GM12892 (cell line): ENCODE data around the gene ATP1B2.

ENCODE experiments used
- DNase-seq: peaks from one replicate; pipeline ENCODE4 v3.0.0; 2011; ENCODE audit not compliant: insufficient read length
- FAIRE-seq: peaks from 2 replicates; lab custom pipeline; 2011; peaks lifted over from hg19 to GRCh38; lab: Jason Lieb, UNC
- POLR2A ChIP-seq: IDR thresholded peaks from 2 replicates; pipeline ENCODE4 v1.6.1; 2011; ENCODE audit warnings: low read depth, low read length, control low read depth
- POLR2AphosphoS5 ChIP-seq: IDR thresholded peaks from 2 replicates; pipeline ENCODE4 v1.6.1; 2011; ENCODE audit warnings: low read depth, low read length, control low read depth
- TAF1 ChIP-seq: IDR thresholded peaks from 2 replicates; pipeline ENCODE4 v1.6.1; 2011; ENCODE audit warnings: low read depth, mild to moderate bottlenecking, control low read depth, low read length, borderline replicate concordance

ATP1B2 gene

DNA sequence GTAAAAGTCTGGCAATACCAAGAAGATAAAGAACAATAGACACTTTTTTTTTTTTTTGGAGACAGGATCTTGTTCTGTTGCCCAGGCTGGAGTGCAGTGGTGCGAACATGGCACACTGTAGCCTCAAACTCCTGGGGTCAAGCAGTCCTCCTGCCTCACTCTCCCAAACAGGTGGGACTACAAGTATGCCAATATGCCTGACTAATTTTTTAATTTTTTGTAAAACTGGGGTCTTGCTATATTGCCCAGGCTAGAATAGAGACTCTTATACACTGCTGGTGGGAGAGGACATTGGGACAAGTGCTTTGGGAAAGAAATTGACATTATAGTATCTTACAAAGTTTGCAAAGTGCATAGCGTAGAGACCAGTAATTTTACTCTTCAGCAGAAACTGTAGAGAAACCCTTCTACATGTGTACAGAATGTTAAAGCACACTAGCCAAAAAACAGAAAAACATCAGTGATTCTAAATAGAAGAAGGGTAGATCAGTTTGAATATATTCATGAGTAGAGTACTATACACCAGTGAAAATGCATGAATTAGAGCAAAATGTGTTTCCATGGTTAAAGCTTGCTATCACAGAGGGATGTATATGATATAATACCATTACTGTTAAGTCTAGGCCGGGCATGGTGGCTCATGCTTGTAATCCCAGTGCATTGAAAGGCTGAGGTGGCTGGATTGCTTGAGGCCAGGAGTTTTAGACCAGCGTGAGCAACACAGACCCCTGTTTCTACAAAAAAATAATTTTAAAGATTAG, 47.3 kb downstream of the ATP1B2 start:
- FAIRE-seq = no peak
- no peak for DNase-seq
- no peak for TF ChIP-seq TAF1
- TF ChIP-seq POLR2AphosphoS5 = no peak
- TF ChIP-seq POLR2A = no peak

DNA sequence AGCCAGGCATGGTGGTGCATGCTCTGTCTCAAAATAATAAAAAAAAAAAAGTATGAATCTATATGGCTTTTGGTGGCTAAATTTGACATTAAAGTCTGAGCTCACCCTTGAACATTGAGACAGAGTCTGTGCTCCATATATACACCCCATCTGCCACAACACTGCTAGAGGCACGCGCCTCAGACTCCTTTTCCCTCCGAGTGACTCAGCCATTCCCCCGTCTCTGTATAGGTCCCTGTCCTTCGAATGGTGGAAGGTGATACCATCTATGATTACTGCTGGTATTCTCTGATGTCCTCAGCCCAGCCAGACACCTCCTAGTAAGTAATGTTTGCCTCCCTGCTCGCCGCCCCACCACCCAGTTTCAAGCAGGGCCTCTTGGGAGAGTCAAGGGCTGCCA, 49.8 kb downstream of the ATP1B2 start:
- TF ChIP-seq POLR2AphosphoS5 (no peak), POLR2A (no peak), TAF1 (no peak)
- no peak for FAIRE-seq

DNA sequence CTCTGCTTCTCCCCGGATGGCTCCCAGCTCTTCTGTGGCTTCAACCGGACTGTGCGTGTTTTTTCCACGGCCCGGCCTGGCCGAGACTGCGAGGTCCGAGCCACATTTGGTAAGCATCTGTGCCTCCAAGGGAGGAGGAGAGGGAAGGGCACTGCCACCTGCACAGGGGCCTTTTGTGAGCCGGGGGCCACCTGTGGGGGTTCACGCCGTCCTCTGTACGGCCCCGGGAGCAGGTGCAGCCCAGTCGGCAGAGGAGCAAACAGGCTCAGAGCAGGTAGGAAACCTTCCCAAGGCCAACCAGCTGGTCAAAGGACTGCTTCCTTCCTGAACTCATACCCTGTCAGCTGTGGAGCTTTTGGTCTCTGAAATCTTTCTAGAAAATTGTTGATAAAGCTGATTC, 51.0 kb downstream of the ATP1B2 start:
- no peak for TF ChIP-seq POLR2AphosphoS5
- no peak for TF ChIP-seq TAF1
- TF ChIP-seq POLR2A = no peak
- no peak for FAIRE-seq

More for the DNA sequence above, 49.8 kb downstream of the ATP1B2 start:
- DNase-seq = no peak

DNA sequence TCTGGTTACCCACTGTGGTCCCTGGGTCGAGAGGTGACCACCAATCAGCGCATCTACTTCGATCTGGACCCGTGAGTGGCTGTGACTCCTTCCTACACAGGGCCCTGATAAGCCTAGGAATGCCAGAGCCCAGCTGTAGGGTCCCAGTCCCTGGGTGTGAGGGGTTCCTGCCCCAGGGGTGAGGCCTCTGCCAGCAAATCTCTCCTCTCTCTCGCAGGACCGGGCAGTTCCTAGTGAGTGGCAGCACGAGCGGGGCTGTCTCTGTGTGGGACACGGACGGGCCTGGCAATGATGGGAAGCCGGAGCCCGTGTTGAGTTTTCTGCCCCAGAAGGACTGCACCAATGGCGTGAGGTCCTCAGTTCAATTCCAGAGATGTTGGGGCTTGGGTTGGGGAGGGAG, 52.0 kb downstream of the ATP1B2 start:
- TF ChIP-seq POLR2AphosphoS5 (no peak), POLR2A (no peak), TAF1 (no peak)
- DNase-seq = no peak
- FAIRE-seq = no peak

More for the DNA sequence above, 51.0 kb downstream of the ATP1B2 start:
- DNase-seq = no peak

DNA sequence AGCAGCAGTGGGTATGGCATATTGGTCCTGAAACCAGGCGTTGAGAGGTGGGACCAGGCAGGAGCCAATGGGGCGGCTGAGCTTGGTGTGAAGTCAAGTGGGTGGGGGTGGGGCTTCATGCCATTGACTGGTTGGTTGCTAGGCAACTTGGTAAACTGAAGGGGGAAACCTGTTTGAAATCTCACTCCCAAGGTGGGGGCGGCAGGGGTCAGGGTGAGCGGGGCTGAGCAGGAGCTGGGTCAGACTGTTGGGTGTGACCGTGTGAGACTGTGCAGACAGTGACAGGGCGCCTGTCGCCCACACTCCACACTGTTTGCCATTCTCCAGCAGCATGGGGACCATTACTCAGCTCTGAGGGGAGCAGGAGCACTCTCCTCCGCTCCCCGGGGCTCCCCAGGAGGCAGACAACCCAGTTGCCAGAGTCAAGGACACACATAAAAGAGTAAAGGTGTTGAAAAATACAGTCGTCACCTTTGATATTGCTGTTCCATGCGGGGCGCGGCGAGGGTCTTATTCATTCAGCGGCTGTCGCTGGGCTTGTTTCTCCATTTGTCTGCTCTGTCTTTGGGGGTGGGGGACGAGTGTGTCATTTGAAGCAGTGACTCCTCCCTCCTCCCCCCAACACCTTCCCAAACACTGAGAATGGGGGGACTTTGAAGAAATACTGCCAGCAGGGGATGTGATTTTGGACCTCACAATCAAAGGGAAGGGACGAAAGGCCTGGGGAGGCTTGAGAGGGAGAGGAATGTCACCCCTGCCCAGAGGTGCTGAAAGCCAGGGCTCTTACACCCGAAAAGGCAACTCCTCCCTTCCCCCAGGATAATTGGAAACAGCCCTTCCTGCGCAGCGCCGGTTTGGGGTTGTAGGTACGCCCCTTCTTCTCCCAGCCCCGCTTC, 53.1 kb downstream of the ATP1B2 start:
- no peak for DNase-seq
- FAIRE-seq = no peak
- no peak for TF ChIP-seq TAF1
- TF ChIP-seq POLR2A = no peak
- no peak for TF ChIP-seq POLR2AphosphoS5

DNA sequence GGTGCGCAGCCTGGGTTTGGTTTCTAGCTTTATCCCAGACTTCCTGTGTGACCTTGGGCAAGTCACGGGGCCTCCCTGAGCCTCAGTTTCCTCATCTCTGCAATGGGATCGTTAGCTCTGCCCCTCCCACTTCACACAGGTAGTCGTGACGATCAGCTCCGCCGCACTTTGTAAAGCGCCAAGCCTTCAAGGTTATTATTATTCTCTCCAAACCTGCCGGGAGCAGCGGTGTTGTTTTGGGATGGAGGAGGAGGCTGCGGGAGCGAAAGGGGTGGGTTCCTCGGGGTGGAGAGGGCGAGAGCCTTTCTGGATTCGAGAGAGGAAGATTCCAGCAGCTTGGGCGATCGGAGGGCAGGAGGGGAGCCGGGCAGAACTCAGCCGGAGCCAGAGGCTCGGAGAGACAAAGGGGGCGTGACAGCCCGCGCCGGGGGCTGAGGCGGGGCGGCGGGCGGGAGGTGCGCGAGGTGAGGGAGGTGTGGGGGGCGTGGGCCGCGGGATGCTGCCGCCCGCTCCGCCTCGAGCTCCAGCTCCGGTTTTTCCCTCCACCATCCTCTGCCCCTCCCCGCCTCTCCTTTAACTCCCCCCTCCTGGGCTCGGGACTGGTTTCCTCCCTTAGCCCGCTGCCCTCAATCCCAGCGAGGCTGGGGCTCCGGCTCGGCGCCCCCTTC, 54.0 kb downstream of the ATP1B2 start, which contains the start of gene EFNB3:
Gene EFNB3, plus strand, starts transcription at position 602 of the 668 bp plus-strand sequence. CDS start 397 bp downstream, outside the sequence.
- no peak for TF ChIP-seq POLR2A
- TF ChIP-seq POLR2AphosphoS5 = no peak
- no peak for TF ChIP-seq TAF1
- DNase-seq = no peak
- FAIRE-seq = no peak

DNA sequence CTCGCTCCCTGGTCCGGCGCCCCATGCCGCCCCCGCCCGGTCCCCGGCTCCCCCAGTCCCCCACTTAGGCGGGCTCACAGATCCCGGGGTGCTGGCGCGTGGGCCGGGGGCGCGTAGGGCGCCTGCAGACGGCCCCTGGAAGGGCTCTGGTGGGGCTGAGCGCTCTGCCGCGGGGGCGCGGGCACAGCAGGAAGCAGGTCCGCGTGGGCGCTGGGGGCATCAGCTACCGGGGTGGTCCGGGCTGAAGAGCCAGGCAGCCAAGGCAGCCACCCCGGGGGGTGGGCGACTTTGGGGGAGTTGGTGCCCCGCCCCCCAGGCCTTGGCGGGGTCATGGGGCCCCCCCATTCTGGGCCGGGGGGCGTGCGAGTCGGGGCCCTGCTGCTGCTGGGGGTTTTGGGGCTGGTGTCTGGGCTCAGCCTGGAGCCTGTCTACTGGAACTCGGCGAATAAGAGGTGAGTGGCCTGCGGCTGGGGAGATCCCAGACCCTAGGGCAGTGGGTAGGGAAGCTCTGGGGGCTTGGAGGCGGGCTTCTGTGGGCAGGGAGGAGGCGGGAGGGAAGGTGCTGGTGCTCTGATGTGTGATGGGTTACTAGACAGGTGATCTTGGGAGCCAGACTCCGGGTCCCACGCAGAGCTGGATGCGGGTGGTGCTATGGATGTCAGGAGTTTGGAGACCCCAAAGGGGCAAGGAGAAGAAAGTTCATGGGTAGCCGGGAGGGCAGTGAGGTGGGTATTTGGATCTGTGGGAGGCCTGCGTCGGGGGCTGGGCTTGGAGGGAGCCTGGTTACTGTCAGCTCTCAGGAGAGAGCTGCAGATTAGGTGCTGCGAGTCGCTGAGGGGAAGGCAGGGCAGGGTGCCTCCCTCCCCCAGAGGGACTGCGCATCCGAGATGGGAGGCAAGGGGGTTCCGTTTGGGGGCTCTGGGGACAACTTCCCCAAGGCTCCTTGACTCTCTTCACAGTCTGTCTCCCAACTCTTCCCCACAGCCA, 54.8 kb downstream of the ATP1B2 start:
- FAIRE-seq (no peak), DNase-seq (no peak)
- TF ChIP-seq POLR2AphosphoS5 = no peak
- TF ChIP-seq TAF1 = no peak
- TF ChIP-seq POLR2A = no peak

DNA sequence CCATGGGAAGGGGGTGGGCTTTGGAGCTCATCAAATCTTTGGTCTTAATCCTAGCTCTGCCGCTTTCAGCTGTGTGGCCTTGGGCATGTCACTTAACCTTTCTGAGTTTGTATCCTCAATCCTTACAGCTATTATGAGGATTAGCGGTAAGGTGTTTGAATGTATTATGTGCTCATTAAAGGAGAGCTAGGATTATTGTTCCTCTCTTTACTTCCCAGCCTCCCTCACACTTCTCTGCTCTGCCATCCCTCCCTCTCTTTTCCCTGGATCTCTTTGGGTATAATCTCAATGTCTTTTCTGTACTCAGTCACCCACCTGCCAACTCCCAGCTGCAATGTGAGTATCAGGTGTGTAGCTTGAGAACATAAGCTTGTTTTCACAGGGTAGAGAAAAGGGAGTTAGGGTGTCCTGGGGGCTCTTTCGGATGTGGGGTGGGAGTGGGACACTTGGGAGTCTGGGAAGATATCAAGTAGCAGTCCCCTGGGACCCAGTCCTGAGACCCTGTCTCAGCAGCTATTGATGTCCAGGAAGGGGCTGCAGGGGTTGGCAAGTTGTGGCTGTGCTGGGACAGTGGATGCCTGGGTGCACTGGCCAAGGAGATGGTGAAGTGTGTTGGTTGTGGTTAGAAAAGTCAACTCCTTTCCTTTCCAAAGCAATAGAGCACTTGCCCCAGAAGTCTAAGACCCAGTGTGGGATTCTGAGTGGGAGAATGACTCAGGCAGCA, 56.1 kb downstream of the ATP1B2 start:
- no peak for DNase-seq
- no peak for FAIRE-seq
- TF ChIP-seq POLR2AphosphoS5 (no peak), POLR2A (no peak), TAF1 (no peak)
